Neural cell (in vitro differentiated cells): ENCODE results near the gene NGLY1. TPM values are rescaled to one million over a fixed set of nuclear protein-coding genes. Genes with fewer than 3 reads are reported as not detected.

ENCODE experiments used
- H2AFZ ChIP-seq: fragments of 200-600, 300-800 bp; sonication (generic), shearing (Covaris generic); 2 replicates; pipeline ENCODE4 v1.6.0; 2014; ENCODE audit warnings: low read depth, mild to moderate bottlenecking, antibody characterized with exemption, low read length, moderate library complexity
- H3F3A ChIP-seq: fragments of 200-600 bp; shearing (Covaris generic); 2 replicates; pipeline ENCODE4 v1.6.1; 2016; ENCODE audit warnings: mild to moderate bottlenecking, moderate library complexity, mixed read lengths, antibody characterized with exemption, low read length; ENCODE audit not compliant: insufficient read depth, poor library complexity, severe bottlenecking
- H3K27ac ChIP-seq: fragments of 200-600, 300-800 bp; sonication (generic), shearing (Covaris generic); 2 replicates; pipeline ENCODE4 v1.5.1; 2014; ENCODE audit warnings: mild to moderate bottlenecking, low read length, moderate library complexity
- H3K27me3 ChIP-seq: fragments of 300-800, 200-600 bp; sonication (generic), shearing (Covaris generic); 2 replicates; pipeline ENCODE4 v1.6.0; 2014; ENCODE audit warnings: mild to moderate bottlenecking, low read depth, low read length, moderate library complexity; ENCODE audit not compliant: insufficient read depth
- H3K36me3 ChIP-seq: fragments of 300-800, 200-600 bp; sonication (generic), shearing (Covaris generic); 2 replicates; pipeline ENCODE4 v1.5.1; 2014; ENCODE audit warnings: mild to moderate bottlenecking, antibody characterized with exemption, low read length, moderate library complexity; ENCODE audit not compliant: insufficient read depth
- H3K4me2 ChIP-seq: fragments of 300-800, 200-600 bp; sonication (generic), shearing (Covaris generic); 2 replicates; pipeline ENCODE4 v1.6.0; 2014; ENCODE audit warnings: mild to moderate bottlenecking, low read length
- H3K4me3 ChIP-seq: fragments of 300-800, 200-600 bp; sonication (generic), shearing (Covaris generic); 2 replicates; pipeline ENCODE4 v1.5.1; 2014; ENCODE audit warnings: mild to moderate bottlenecking, low read length, moderate library complexity
- H3K79me2 ChIP-seq: fragments of 200-600 bp; shearing (Covaris generic); replicated peaks from 2 replicates; pipeline ENCODE4 v1.6.0; 2014; ENCODE audit warnings: mild to moderate bottlenecking, low read length, moderate library complexity; ENCODE audit not compliant: insufficient read depth
- H3K9ac ChIP-seq: fragments of 300-800, 200-600 bp; sonication (generic), shearing (Covaris generic); 2 replicates; pipeline ENCODE4 v1.6.1; 2016; ENCODE audit warnings: mild to moderate bottlenecking, low read length, mixed read lengths
- H3K9me2 ChIP-seq: fragments of 200-600 bp; shearing (Covaris generic); 2 replicates; pipeline ENCODE4 v1.6.1; 2016; ENCODE audit warnings: mild to moderate bottlenecking, low read length, mixed read lengths; ENCODE audit not compliant: insufficient read depth
- H3K9me3 ChIP-seq: fragments of 200-600, 300-800 bp; sonication (generic), shearing (Covaris generic); 2 replicates; pipeline ENCODE4 v1.6.1; 2016; ENCODE audit warnings: mild to moderate bottlenecking, mixed run types, low read length, moderate library complexity, mixed read lengths
- H4K20me1 ChIP-seq: fragments of 200-600 bp; shearing (Covaris generic); 2 replicates; pipeline ENCODE4 v1.6.1; 2016; ENCODE audit warnings: mild to moderate bottlenecking, mixed run types; ENCODE audit not compliant: insufficient read depth
- EP300 ChIP-seq: fragments of 450-650 bp; conservative IDR thresholded peaks from 2 replicates; pipeline ENCODE4 v1.6.1; 2014; ENCODE audit warnings: antibody characterized with exemption, mild to moderate bottlenecking, moderate library complexity; ENCODE audit not compliant: poor library complexity, severe bottlenecking
- EZH2 ChIP-seq: fragments of 200-600, 300-800 bp; shearing (Covaris generic), sonication (generic); IDR thresholded peaks from 2 replicates; pipeline ENCODE4 v1.6.1; 2014; ENCODE audit warnings: antibody characterized with exemption, low read length, borderline replicate concordance, mild to moderate bottlenecking; ENCODE audit not compliant: insufficient read depth, poor library complexity, severe bottlenecking
- MXI1 ChIP-seq: fragments of 450-650 bp; conservative IDR thresholded peaks from 2 replicates; pipeline ENCODE4 v1.6.1; 2014; ENCODE audit warnings: antibody characterized with exemption, mild to moderate bottlenecking; ENCODE audit not compliant: poor library complexity, severe bottlenecking
- POLR2AphosphoS5 ChIP-seq: IDR thresholded peaks from 2 replicates; pipeline ENCODE4 v1.6.1; 2012
- RAD21 ChIP-seq: fragments of 450-650 bp; conservative IDR thresholded peaks from 2 replicates; pipeline ENCODE4 v1.6.1; 2014; ENCODE audit warnings: antibody characterized with exemption, mild to moderate bottlenecking, moderate library complexity
- SMC3 ChIP-seq: fragments of 450-650 bp; conservative IDR thresholded peaks from 2 replicates; pipeline ENCODE4 v1.6.1; 2014; ENCODE audit warnings: antibody characterized with exemption, mild to moderate bottlenecking, moderate library complexity; ENCODE audit not compliant: poor library complexity
- TAF1 ChIP-seq: IDR thresholded peaks from 2 replicates; pipeline ENCODE4 v1.6.1; 2012; ENCODE audit warnings: low read depth
- polyA plus RNA-seq: library from polyadenylated mRNA; depleted of rRNA; stranded (reverse); fragments of >200 nt; gene quantifications from 2 replicates; pipeline ENCODE4 v1.2.3, GENCODE V29; 2014
- TF ChIP-seq, protein P1 (sequence below): IDR thresholded peaks from 2 replicates; pipeline ENCODE4 v1.6.1; 2012; ENCODE audit warnings: borderline replicate concordance
- TF ChIP-seq, protein P2 (sequence below): fragments of 450-650 bp; IDR thresholded peaks from 2 replicates; pipeline ENCODE4 v1.5.1; 2014; ENCODE audit warnings: antibody characterized with exemption, mild to moderate bottlenecking, moderate library complexity; ENCODE audit not compliant: poor library complexity, severe bottlenecking

Gene NGLY1
- polyA plus RNA-seq, 1 donor from 2014 or later, result 22.0 TPM

DNA sequence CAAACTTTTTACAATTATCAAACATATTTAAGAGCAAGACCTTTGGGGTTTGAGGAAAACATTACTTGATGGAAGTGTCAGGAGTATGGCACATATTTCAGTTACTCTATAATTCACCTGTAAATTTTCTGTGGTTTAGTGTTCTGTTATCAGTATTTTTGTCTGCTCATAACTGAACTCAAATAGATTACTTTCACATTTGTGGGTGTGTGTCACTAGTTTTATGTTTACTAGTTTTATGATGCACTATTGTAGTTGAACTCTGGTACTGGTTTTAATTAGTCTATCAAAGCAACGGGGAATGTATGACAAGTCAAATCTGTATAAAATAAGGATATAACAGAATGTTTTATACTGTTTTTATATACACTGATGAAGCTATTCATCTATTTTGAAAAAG is 33.9 kb upstream of the NGLY1 start:
- H3K4me3 ChIP-seq, result no peak overlapping the region
- no peak overlapping the region for H3K4me2 ChIP-seq
- H3K9me3 ChIP-seq, result no peaks in the 10 kb centered on the region
- H3F3A ChIP-seq, result no peaks in the 10 kb centered on the region
- H3K79me2 ChIP-seq, result no peaks in the 10 kb centered on the region
- H3K36me3 ChIP-seq, result no peaks in the 10 kb centered on the region
- no peak overlapping the region for H3K9ac ChIP-seq
- no peaks in the 10 kb centered on the region for H3K9me2 ChIP-seq
- H2AFZ ChIP-seq, result no peak overlapping the region
- TF ChIP-seq EZH2, result no peak
- TF ChIP-seq EP300, result no peak
- no peak for TF ChIP-seq TAF1
- TF ChIP-seq, protein P1, sequence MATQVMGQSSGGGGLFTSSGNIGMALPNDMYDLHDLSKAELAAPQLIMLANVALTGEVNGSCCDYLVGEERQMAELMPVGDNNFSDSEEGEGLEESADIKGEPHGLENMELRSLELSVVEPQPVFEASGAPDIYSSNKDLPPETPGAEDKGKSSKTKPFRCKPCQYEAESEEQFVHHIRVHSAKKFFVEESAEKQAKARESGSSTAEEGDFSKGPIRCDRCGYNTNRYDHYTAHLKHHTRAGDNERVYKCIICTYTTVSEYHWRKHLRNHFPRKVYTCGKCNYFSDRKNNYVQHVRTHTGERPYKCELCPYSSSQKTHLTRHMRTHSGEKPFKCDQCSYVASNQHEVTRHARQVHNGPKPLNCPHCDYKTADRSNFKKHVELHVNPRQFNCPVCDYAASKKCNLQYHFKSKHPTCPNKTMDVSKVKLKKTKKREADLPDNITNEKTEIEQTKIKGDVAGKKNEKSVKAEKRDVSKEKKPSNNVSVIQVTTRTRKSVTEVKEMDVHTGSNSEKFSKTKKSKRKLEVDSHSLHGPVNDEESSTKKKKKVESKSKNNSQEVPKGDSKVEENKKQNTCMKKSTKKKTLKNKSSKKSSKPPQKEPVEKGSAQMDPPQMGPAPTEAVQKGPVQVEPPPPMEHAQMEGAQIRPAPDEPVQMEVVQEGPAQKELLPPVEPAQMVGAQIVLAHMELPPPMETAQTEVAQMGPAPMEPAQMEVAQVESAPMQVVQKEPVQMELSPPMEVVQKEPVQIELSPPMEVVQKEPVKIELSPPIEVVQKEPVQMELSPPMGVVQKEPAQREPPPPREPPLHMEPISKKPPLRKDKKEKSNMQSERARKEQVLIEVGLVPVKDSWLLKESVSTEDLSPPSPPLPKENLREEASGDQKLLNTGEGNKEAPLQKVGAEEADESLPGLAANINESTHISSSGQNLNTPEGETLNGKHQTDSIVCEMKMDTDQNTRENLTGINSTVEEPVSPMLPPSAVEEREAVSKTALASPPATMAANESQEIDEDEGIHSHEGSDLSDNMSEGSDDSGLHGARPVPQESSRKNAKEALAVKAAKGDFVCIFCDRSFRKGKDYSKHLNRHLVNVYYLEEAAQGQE, result no peak
- no peak for TF ChIP-seq MXI1
- no peak for TF ChIP-seq RAD21
- TF ChIP-seq, protein P2, sequence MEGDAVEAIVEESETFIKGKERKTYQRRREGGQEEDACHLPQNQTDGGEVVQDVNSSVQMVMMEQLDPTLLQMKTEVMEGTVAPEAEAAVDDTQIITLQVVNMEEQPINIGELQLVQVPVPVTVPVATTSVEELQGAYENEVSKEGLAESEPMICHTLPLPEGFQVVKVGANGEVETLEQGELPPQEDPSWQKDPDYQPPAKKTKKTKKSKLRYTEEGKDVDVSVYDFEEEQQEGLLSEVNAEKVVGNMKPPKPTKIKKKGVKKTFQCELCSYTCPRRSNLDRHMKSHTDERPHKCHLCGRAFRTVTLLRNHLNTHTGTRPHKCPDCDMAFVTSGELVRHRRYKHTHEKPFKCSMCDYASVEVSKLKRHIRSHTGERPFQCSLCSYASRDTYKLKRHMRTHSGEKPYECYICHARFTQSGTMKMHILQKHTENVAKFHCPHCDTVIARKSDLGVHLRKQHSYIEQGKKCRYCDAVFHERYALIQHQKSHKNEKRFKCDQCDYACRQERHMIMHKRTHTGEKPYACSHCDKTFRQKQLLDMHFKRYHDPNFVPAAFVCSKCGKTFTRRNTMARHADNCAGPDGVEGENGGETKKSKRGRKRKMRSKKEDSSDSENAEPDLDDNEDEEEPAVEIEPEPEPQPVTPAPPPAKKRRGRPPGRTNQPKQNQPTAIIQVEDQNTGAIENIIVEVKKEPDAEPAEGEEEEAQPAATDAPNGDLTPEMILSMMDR, result no peak
- TF ChIP-seq POLR2AphosphoS5, result no peak
- TF ChIP-seq SMC3, result no peak
- H4K20me1 ChIP-seq, result no peaks in the 10 kb centered on the region
- no peak overlapping the region for H3K27ac ChIP-seq
- H3K27me3 ChIP-seq, result no peaks in the 10 kb centered on the region

DNA sequence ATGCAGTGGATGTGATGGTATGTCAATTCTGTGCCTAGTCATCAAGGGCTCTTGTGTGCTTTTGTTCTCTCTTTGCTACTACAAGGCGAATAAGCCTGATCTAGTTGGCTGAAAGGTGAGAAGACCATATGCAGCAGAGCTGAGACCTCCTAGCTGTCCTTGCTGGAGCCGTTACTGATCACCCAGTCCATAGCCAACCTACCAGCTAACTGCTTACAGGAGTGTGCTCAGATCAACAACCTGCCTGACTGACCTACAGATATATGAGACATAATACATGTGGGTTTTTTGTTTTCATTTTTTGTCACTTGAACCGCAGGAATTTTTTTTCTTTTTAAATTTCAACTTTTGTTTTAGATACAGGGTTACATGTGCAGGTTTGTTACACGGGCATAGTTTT is 29.4 kb upstream of the NGLY1 start:
- Histone ChIP-seq H3K27ac (no peak overlapping the region), H3K79me2 (no peaks in the 10 kb centered on the region), H3K9ac (no peak overlapping the region), H3K4me2 (no peak overlapping the region), H3F3A (no peaks in the 10 kb centered on the region), H3K9me3 (no peaks in the 10 kb centered on the region), H4K20me1 (no peaks in the 10 kb centered on the region), H3K27me3 (no peaks in the 10 kb centered on the region), H3K36me3 (no peaks in the 10 kb centered on the region), H2AFZ (no peak overlapping the region), H3K9me2 (no peaks in the 10 kb centered on the region), H3K4me3 (no peak overlapping the region)
- TF ChIP-seq, protein P2, result no peak
- TF ChIP-seq MXI1 (no peak), POLR2AphosphoS5 (no peak), SMC3 (no peak), EP300 (no peak), RAD21 (no peak), EZH2 (no peak), TAF1 (no peak)
- TF ChIP-seq, protein P1, result no peak
